Ishikawa (cell line): ENCODE data around the gene RNASE13.

Experiments
- CEBPB ChIP-seq: IDR thresholded peaks from 2 replicates; pipeline ENCODE4 v1.6.1; 2012
- EGR1 ChIP-seq: IDR thresholded peaks from 2 replicates; pipeline ENCODE4 v1.6.1; 2012
- EP300 ChIP-seq: IDR thresholded peaks from 2 replicates; pipeline ENCODE4 v1.6.1; 2012; ENCODE audit warnings: borderline replicate concordance
- FOXM1 ChIP-seq: IDR thresholded peaks from 2 replicates; pipeline ENCODE4 v1.6.1; 2012; ENCODE audit warnings: low read depth, borderline replicate concordance
- NFIC ChIP-seq: IDR thresholded peaks from 2 replicates; pipeline ENCODE4 v1.6.1; 2012
- RAD21 ChIP-seq: IDR thresholded peaks from 2 replicates; pipeline ENCODE4 v1.6.1; 2012; ENCODE audit warnings: low read depth
- TAF1 ChIP-seq: IDR thresholded peaks from 2 replicates; pipeline ENCODE4 v1.6.1; 2012; ENCODE audit warnings: low read depth, mild to moderate bottlenecking
- TCF12 ChIP-seq: IDR thresholded peaks from 2 replicates; pipeline ENCODE4 v1.6.1; 2012; ENCODE audit warnings: low read depth
- YY1 ChIP-seq: IDR thresholded peaks from 2 replicates; pipeline ENCODE4 v1.6.1; 2012; ENCODE audit warnings: low read depth
- ZBTB7A ChIP-seq: IDR thresholded peaks from 2 replicates; pipeline ENCODE4 v1.6.1; 2012; ENCODE audit warnings: low read depth
- TF ChIP-seq, protein P1 (sequence below): IDR thresholded peaks from 2 replicates; pipeline ENCODE4 v1.6.1; 2012
- TF ChIP-seq, protein P2 (sequence below): IDR thresholded peaks from 2 replicates; pipeline ENCODE4 v1.6.1; 2012; ENCODE audit warnings: low read depth, mild to moderate bottlenecking
- TF ChIP-seq, protein P3 (sequence below): IDR thresholded peaks from 2 replicates; pipeline ENCODE4 v1.6.1; 2012

DNA sequence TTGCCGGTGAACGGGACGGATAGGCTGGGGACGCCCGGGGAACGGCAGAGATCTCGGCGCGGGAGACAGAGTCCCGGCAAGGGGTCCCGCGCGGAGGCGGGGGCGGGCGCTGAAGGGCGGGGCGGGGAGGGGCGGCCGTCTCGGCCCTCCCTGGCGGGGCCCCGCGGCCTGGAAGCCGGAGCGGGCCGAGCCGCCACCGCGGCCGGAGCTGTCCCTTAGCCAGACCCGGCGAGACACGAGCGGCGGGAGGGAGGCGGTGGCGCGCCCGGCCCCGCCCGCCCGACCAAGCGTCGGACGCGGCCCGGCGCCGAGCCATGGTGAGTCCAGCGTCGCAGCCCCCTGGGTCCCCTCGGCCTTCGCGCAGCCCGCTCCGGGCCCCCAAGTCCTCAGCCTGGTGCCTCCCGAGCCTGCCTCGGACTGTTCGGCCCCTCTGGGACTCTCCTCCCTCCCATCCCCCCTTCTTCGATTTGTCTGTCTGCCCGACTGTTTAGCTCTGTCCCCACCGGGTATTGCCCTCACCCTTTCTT, 35.5 kb upstream of the RNASE13 start, which contains the start of gene ARHGEF40:
- no peak for TF ChIP-seq FOXM1
- TF ChIP-seq, protein P1, sequence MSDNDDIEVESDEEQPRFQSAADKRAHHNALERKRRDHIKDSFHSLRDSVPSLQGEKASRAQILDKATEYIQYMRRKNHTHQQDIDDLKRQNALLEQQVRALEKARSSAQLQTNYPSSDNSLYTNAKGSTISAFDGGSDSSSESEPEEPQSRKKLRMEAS: no peak
- no peak for TF ChIP-seq CEBPB
- no peak for TF ChIP-seq EP300
- TF ChIP-seq, protein P2, sequence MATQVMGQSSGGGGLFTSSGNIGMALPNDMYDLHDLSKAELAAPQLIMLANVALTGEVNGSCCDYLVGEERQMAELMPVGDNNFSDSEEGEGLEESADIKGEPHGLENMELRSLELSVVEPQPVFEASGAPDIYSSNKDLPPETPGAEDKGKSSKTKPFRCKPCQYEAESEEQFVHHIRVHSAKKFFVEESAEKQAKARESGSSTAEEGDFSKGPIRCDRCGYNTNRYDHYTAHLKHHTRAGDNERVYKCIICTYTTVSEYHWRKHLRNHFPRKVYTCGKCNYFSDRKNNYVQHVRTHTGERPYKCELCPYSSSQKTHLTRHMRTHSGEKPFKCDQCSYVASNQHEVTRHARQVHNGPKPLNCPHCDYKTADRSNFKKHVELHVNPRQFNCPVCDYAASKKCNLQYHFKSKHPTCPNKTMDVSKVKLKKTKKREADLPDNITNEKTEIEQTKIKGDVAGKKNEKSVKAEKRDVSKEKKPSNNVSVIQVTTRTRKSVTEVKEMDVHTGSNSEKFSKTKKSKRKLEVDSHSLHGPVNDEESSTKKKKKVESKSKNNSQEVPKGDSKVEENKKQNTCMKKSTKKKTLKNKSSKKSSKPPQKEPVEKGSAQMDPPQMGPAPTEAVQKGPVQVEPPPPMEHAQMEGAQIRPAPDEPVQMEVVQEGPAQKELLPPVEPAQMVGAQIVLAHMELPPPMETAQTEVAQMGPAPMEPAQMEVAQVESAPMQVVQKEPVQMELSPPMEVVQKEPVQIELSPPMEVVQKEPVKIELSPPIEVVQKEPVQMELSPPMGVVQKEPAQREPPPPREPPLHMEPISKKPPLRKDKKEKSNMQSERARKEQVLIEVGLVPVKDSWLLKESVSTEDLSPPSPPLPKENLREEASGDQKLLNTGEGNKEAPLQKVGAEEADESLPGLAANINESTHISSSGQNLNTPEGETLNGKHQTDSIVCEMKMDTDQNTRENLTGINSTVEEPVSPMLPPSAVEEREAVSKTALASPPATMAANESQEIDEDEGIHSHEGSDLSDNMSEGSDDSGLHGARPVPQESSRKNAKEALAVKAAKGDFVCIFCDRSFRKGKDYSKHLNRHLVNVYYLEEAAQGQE: no peak
- TF ChIP-seq RAD21: no peak
- TF ChIP-seq TCF12: no peak
- TF ChIP-seq TAF1: no peak
- peak; percentile 70 for TF ChIP-seq EGR1
- TF ChIP-seq, protein P3, sequence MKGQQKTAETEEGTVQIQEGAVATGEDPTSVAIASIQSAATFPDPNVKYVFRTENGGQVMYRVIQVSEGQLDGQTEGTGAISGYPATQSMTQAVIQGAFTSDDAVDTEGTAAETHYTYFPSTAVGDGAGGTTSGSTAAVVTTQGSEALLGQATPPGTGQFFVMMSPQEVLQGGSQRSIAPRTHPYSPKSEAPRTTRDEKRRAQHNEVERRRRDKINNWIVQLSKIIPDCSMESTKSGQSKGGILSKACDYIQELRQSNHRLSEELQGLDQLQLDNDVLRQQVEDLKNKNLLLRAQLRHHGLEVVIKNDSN: no peak
- TF ChIP-seq YY1: no peak
- TF ChIP-seq NFIC: no peak
- TF ChIP-seq ZBTB7A: no peak
